HG03108 (cell line): Measurements from ENCODE around the gene PTRH1.

Experiments
- ATAC-seq: cut with Tn5 transposase; IDR thresholded peaks from one replicate; pipeline ENCODE4 v1.9.1; 2021; ENCODE audit warnings: moderate library complexity; ENCODE audit not compliant: unreplicated experiment

PTRH1 gene

DNA sequence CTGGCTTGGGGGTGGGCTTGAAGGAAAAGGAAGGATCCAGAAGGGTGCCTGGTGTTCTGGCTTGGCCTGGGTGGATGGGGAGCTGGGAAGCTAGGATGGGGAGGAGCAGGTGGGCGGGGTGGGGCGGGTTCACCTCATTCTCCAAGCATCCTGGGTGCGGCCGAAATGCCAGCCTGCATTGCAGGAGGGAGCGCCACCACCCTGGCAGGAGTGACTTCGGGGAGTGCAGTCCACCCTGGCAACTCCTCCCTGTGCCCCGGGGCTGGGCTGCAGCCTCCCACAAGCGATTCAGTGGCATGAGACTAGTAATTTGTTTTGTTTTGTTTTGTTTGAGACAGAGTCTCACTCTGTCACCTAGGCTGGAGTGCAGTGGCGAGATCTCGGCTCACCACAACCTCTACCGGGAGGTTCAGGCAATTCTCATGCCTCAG lies 5.9 kb upstream of the PTRH1 start:
- no peak for ATAC-seq

- ATAC-seq = no peak
Observed at GRCh38 chr9:127720865-127721227, 5.4 kb upstream of the PTRH1 start.

- ATAC-seq = no peak
Observed at GRCh38 chr9:127720031-127720864, 4.8 kb upstream of the PTRH1 start.

GRCh38 chr9:127717766-127718165 lies 2.3 kb upstream of the PTRH1 start:
- ATAC-seq = no peak

DNA sequence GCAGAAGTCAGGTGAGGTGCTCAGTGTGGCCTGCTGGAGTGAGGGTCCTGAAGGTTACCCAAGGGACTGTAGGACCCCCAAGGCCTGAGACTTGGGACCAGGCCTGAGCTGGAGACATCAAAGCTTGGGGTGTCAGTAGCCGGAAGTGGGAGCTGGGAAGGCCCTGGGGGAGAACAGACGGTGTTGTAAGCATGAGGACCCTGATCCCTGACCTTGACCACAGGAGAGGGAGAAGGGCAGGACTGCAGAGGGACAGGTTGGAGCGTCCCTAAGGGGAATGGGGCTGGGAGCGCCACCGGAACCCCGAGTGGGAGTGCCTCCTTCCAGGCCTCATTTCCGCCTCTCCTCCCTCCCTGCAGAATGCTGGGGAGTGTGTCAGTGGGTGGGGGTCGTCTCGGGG lies 949 bp upstream of the PTRH1 start:
- no peak for ATAC-seq

DNA sequence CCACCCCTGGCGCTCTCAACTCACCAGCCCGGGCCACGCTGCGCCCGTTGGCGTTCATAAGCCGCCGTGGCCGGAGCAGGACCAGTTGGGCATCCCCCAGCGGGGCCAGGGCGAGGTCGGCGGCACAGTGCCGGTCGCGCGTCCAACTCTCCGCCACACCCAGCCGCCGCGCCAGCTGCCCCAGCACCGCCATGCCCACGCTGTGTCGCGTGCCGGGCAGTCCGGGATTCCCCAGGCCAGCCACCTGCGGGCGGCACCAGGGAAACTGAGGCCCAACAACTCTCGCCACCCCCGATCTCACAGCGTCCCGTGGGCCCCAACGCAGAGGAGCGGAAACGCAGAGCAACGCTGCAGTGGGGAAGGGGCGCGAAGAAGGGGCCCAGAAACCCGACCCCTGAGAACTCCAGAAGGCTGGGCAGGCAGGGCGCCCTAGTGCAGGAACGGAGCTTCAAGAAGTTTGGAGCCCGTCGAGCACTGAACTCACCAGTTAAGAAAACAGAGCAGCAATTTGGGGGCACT lies 453 bp downstream of the PTRH1 start:
- peak; percentile 6 for ATAC-seq

GRCh38 chr9:127714020-127714750 lies 1.3 kb downstream of the PTRH1 start:
- ATAC-seq = no peak

- ATAC-seq = no peak
Observed at GRCh38 chr9:127712867-127713266, 2.6 kb downstream of the PTRH1 start.

- ATAC-seq = no peak
Observed at GRCh38 chr9:127712371-127712770, 3.1 kb downstream of the PTRH1 start.

- ATAC-seq = no peak
Observed at GRCh38 chr9:127711831-127712274, 3.6 kb downstream of the PTRH1 start.

DNA sequence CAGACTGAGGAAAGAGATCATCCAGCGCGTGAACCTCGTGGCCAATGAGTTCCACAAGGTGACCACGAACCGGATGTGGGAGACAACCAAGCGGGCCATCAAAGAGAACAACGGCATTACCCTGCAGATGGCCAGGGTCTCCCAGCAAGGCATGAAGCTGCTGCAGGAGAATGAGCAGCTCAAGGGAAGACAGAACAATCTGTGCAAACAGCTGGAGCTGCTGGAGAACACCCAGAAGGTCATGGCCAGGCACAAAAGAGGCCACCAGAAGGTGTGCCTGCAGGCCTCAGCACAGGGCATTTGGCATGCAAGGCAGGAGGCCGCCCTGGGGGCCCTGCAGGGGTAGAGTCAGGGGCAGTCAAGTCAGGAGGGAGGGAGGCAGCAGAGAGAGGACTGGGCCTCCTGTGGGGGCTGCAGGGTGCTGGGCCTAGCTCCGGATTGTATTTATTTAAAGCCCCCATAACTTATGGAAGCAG lies 4.2 kb downstream of the PTRH1 start:
- ATAC-seq = no peak

DNA sequence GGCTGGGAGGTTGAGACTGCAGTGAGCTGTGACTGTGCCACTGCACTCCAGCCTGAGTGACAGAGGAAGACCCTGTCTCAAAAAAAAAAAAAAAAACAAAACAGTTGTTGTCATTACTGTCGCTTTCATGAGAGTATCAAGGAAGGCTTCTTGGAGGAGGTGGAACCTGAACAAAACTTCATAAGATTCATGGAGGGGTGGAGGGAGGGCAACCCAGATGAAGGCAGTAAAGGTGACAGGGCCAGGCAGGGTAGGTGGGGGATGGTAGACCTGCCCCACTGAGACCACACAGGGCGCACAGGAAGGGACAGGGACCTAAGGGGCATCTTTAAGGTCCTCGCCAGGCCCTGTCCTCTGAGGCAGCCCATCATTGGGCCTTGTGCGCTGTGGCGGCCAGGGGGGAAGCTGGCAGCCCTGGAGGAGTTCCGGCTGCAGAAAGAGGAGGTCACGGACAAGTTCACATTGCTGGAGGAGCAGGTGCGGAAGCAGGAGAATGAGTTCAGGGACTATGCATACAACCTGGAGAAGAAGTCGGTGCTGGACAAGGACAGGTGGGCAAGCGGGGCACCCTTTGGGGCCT lies 5.2 kb downstream of the PTRH1 start:
- ATAC-seq = no peak

DNA sequence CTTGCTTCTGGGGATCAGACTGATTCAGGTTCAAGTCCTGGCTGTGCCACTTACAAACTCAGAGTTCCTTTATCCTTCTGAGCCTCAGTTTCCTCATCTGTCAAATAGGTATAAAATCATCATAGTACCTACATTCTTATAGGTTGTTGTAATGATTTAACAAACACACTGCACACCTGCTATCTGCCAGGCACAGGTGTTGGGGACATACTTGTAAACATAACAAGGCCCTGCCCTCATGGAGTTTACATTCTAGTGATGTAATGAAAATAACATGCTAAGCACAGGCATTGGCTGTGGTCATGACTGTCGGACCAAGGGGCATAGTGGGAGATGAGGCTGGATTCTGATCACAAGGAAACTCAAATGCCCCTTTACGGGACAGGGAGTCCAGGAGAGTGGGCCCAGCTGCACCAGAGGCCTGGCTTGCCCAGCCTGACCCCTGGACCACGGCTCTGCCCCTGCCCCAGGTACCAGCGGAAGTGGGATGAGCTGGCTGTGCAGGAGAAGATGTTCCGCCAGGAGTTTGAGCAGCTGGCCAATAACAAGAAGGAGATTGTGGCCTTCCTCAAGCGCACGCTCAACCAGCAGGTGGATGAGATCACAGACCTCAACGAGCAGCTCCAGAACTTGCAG lies 6.4 kb downstream of the PTRH1 start:
- no peak for ATAC-seq

DNA sequence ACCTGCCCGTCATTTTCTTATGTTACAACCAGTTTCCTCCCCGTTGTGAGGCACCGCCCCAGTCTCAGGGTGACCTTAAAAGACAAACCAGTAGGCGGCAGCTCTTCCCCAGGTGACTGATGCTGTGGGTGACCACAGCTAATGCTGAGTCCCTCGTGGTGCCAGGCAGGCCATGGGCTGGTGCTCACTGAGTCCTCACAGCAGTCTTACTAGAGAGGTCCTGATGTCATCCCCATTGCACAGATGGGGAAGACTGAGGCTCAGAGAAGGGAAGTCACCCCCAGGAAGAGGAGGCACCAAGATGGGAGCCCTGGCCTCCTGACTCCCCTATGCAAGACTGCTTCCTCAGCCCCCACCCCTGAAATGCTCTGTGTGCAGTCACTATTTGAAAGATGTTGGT lies 7.7 kb downstream of the PTRH1 start:
- ATAC-seq = no peak

DNA sequence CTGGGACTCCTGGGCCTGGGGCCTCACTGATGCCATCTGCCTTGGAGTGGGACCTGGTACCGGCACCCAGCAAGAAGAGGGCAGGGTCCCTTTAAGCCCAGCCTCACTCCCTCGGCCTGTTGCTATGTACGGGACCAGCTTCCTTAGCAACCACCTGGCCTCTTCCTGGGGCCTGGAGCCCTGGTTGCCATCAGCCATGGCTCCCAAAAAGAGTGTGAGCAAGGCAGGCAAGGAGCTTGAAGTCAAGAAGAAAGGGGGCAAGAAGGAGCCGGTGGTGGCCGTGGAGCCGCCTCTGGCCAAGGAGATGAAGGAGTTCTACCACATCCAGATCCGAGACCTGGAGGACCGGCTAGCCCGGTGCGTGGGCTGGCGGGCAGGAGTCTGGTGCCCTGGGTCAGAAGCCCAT lies 8.6 kb downstream of the PTRH1 start, which contains the start of gene CFAP157:
CFAP157 (plus strand) TSS at position 153 of the 406 bp plus-strand sequence; CDS start at position 197, 44 bp downstream.
- no peak for ATAC-seq

DNA sequence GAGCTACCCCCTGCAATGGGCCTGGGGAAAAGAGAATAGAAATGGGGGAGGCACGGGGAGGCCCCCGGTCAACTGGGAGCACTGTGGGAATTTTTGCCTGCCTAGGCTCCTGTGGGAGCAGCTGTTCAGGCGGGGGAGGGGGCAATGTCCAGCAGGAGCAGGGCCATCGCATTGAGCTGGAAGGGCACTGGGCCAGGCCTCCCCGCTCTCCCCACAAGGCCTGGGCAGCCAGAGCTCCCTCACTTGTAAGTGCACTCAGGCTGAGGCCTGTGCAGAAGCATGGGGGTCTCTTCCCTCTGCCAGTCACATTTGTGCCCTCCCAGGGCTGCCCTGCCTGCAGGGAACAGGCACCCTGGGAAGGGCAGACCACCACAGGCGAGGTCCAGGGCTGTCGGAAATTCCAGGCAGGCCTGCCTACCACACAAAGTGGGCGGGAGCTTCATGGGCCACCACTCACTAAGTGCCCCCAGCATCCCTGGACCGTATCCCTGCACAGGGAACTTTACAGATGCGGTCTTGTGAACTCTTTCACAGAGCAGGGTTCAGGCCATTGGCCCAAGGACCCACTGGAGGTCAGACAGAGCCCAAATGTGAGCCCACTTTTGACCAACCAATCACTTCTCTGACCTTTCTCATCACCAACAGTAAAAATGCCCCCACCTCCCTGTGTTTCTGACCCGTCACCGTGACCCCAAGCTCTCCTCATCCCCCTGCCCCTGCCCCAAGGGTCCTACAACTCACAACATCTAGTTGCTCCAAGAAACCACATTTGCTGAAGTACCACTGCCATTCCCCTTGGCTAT lies 9.7 kb downstream of the PTRH1 start:
- ATAC-seq = no peak

DNA sequence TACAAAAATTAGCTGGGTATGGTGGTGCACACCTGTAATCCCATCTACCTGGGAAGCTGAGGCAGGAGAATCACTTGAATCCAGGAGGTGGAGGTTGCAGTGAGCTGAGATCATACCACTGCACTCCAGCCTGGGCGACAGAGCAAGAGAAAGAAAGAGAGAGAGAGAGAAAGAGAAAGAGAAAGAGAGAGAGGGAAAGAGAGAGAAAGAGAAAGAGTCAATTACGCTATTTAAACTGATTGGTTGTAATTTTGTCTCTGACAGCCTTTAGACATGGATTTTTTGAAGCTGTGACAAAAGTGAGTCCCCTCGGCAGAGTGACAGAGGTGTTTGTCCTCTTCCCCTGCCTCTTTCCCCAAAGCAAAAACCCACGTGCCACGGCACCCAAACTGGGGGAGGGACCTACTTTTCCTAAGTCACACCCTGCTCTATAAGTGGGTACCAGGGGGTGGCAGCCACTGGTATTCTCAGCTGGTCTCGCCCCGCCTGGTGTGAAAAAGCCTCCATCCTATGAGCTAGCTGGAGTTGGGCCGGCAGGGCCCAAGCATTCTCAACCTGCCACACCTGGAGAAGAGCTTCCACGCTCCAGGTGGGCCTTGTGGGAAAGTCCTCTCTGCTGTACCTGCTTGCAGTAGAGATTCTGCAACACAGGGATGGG lies 12.0 kb downstream of the PTRH1 start:
- no peak for ATAC-seq

- ATAC-seq = no peak
Observed at GRCh38 chr9:127700594-127701255, 14.7 kb downstream of the PTRH1 start.

DNA sequence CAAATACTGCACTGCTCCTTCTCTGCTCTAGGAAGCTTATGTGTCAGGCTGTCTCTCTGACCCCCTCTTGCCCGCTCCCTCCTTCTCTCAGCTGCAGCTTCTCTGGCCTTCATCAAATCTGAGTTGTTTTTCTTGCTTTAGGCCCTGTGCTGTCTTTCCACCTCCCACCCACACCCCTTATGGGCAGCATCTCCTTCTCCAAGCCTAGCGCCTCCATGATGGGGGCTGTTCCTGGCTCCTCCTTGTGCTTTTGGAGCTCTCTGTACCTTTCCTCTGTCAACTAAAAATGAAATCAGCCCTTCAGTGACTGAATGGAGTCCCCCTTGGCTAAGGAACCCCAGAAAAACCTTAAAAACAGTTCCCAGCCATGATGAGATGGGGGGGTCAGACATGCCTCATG lies 15.3 kb downstream of the PTRH1 start:
- no peak for ATAC-seq
